HG03025 (cell line): ENCODE data around the gene PMEPA1.
"Not testable (repeated sequence)": the region's sequence is repeated elsewhere in the genome, so short reads cannot be mapped to it uniquely, and the experiment has no call there.

Source experiments
- ATAC-seq: cut with Tn5 transposase; IDR thresholded peaks from one replicate; pipeline ENCODE4 v1.9.1; 2021; ENCODE audit warnings: mild to moderate bottlenecking, moderate library complexity; ENCODE audit not compliant: unreplicated experiment, low FRiP score

PMEPA1 gene

GRCh38 chr20:57630061-57630460 lies 79.8 kb downstream of the PMEPA1 start:
- no peak for ATAC-seq

GRCh38 chr20:57629491-57629901 lies 80.3 kb downstream of the PMEPA1 start:
- ATAC-seq, result not testable (repeated sequence)

DNA sequence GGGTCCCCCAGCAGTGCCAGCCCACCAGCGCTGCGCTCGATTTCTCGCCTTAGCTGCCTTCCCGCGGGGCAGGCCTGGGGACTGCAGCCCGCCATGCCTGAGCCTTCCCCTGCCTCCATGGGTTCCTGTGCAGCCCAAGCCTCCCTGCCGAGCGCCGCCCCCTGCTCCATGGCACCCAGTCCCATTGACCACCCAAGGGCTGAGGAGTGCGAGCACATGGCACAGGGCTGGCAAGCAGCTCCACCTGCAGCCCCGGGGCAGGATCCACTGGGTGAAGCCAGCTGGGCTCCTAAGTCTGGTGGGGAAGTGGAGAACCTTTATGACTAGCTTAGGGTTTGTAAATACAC lies 80.9 kb downstream of the PMEPA1 start:
- ATAC-seq, result not testable (repeated sequence)

GRCh38 chr20:57628047-57628961 lies 81.5 kb downstream of the PMEPA1 start:
- ATAC-seq, result no peak

DNA sequence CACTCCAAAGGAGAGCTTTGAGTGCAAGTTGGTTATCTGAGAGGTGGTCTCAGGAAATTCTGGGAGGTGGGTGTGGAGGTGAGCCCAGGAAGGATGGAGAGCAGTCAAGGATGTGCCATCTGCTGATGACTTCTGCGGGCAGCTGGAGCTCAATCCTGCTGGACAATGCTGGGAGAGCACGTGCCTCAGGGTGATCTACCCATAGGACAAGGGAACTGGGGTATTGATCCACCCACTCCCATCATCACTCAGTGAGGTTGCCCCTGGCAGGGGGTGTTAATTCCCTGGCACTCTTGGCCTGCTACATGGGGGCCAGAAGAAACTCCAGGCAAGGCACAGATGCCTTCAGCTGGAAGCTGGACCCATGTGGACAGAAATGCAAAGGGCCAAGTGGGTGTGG lies 82.5 kb downstream of the PMEPA1 start:
- ATAC-seq, result no peak

- ATAC-seq, result no peak
Observed at GRCh38 chr20:57625978-57626377, 83.8 kb downstream of the PMEPA1 start.

DNA sequence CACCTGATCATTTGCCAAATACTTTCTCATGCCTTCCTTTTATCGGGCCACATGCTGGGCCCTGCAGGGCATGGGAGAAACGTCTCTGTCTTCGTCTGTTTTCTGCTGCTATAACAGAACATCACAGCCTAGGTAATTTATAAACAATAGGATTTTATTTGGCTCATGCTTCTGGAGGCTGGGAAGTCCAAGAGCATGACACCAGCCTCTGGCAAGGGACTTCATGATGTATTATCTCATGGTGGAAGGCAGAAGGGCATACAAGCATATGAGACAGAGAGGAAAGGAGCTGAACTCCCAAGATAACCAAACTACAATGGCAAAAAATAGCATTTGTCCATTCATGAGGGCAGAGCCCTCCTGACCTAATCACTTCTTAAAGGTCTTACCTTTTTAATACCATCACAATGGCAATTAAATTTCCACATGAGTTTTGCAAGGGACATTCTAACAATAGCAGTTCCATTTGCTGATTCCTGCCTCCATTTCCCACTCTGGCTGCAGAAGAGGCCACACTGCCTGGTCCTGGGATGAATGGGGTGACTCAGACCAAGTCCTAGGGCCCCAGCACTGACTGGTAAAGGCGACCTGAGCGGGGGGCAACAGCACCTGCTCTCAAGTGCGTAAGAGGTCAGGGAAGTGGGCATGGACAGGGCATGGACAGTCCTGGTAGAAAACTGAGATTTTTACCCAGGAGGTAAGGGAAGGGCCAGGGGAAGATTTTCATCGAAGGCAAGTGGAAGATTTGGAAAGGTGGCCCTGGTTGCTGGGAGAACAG lies 84.4 kb downstream of the PMEPA1 start:
- no peak for ATAC-seq

- no peak for ATAC-seq
Observed at GRCh38 chr20:57624124-57624523, 85.7 kb downstream of the PMEPA1 start.

DNA sequence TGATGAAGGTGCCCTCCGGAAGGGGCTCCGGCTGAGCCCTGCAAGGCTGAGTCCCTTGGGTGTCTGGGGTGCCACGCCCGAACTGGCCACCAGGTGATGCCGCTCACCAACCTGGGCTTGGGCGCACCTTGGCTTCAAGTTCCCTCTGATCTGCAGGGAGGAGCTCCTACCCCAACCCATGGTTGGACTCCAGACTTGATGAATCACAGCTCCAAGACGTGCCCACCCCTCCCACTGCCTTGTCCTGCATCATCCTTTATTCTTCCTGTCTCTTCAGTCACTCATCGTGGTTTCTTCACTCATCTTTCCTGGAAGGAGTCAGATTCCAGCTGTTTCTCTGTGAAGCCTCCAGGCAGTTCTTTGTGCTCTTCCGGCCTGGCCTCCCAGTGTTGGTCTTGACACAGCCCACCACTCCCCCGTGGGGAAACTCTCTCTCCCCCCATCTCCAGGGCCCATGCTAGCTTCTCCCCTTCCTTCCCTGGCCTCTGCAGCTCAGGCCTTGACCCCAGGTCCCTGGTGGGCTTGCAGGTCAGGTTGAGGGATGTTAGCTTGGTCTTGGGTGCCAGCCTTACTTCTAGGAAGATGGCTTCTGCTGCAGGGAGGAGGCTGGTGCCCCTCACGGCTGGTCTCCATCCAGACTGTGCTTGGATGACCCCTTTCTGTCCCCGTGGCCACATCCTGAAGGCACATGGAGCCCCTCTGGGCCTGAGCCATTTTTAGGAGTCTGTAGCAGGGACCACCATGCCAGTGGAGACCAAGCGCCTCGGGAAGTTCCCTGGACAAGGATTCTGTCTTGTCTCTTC lies 87.0 kb downstream of the PMEPA1 start:
- no peak for ATAC-seq

DNA sequence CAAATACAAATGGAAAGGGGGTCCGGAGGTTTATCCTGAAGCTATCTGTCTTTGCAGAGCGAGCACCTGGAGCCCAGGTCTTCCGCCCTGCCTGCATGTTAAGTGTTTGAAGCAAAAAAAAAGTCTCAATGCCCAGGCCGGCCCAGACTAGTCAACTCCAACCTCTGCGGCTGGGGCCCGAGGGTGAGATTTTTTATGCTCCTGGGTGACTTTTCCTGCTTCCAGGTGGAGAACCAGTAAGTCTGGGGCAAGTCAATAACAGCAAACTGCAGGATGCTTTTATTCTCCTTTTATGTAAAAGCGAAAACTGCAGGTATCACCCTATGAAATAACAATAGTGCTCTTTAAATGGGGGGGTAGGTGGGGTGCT lies 87.6 kb downstream of the PMEPA1 start:
- ATAC-seq, result no peak

GRCh38 chr20:57621421-57622200 lies 88.2 kb downstream of the PMEPA1 start:
- no peak for ATAC-seq

- no peak for ATAC-seq
Observed at GRCh38 chr20:57620999-57621398, 88.8 kb downstream of the PMEPA1 start.

GRCh38 chr20:57620274-57620990 lies 89.4 kb downstream of the PMEPA1 start, which contains the start of gene ZBP1:
TSS of gene ZBP1 (minus strand) at chr20:57620426. CDS start at chr20:57620295, 131 bp downstream.
- peak; percentile 63 for ATAC-seq

- ATAC-seq, result peak; percentile 34
Observed at GRCh38 chr20:57619051-57619831, 90.6 kb downstream of the PMEPA1 start.

GRCh38 chr20:57618764-57619050 lies 91.1 kb downstream of the PMEPA1 start:
- no peak for ATAC-seq

DNA sequence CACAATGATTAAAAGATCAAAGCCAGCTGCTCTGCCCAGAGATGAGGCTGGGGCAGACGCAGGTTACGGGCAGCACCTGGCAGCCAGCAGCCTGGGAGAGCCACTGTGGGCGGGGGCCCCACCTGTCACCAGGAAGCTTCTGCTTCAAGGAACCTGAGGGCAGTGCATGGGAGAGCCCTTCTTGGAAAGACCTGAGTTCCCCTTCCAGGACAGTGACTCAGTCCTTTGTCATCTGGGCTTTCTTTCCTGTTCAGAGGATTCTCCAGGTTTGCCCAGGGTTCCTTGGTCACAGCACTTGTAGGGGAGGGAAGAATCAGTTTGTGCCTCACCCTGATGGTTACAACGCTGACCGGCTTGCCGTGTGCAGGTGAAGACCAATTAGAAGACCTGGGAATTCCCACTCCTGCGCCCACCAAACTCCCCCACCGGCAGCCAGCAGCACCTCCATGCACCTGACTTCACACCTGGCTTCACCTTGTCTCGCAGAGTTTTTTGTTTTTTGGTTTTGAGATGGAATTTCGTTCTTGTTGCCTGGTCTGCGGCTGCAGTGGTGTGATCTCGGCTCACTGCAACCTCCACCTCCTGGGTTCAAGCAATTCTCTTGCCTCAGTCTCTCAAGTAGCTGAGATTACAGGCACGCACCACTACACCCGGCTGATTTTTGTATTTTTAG lies 91.6 kb downstream of the PMEPA1 start:
- no peak for ATAC-seq

DNA sequence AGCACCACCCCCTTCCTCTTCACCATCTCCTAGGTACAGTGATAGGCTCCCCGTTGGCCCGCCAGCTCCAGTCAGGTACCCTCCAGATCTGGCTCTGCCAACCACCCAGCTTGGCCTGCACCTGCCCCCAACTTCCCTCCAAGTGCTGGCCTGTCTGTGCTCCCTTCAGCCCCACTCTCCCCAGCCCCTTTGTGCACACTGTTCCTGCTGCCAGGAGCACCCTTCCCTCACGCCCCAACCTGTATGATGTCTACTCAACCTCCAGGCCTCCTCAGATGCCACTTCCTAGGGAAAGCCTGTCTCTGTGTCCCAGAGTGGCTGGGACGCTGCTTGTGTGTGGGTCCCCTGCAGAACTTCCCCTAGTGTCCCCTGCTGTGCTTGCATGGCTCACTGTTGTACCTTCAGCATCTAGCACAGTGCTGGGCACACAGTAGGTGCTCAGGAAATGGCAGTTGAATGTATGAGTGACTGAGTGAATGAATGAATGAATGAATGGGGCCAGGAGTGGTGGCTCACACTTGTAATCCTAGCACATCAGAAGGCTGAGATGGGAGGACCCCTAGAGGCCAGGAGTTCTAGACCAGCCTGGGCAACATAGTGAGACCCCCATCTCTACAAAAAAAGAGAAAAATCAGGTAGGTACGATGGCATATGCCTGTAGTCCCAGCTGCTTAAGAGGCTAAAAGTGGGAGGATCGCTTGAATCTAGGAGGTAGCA lies 92.6 kb downstream of the PMEPA1 start:
- no peak for ATAC-seq
